HG02840 (cell line): Measurements from ENCODE around the gene CXorf65.

Experiments
- ATAC-seq: cut with Tn5 transposase; IDR thresholded peaks from one replicate; pipeline ENCODE4 v1.9.1; 2021; ENCODE audit warnings: mild to moderate bottlenecking, moderate library complexity, moderate number of reproducible peaks; ENCODE audit not compliant: unreplicated experiment, low FRiP score

The CXorf65 gene

DNA sequence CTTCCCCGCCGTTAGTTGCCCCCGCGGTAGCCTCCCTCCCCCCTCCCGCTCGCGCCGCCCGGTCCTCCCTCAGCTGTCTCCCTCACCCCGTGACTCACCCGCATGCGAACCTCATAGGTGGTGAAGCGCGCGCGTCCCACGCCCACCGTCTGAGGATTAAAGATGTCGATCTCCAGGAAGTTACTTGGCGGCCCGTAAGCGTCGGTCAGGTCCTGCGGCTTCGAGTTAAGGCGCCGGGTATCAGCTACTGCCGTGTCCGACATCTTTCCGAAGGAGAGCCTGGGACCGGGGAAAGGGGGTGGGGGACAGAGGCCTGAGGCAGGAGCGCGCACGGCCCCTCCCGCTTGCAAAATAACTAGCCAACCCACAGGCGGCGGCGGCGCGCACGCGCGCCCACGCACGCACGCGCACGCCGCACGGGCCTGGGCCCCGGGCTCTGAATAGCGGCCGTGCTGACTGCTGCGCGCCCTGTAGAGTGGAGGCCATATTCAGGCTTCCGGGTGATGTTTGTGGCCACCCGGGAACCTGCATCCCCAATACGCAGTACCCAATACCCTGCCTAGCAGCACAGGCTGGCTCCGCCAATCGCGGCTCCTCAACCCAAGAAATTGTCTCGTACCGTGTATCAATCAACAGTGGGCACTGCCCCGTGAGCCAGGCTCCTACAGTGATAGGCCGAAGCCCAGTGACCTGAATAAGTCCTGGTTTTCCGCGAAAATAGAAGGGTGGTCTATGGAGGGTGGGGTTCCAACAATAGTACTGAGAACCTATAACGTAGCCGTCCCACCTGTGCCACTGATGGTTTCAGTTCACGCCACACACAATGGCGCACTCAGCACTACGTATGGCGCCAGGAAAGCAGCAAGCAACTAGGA is 38.3 kb downstream of the CXorf65 start, which contains the start of gene SNX12:
TSS of gene SNX12 (minus strand) at position 291 of the 875 bp plus-strand sequence. CDS start at position 263, 28 bp downstream.
- peak; percentile 91 for ATAC-seq

DNA sequence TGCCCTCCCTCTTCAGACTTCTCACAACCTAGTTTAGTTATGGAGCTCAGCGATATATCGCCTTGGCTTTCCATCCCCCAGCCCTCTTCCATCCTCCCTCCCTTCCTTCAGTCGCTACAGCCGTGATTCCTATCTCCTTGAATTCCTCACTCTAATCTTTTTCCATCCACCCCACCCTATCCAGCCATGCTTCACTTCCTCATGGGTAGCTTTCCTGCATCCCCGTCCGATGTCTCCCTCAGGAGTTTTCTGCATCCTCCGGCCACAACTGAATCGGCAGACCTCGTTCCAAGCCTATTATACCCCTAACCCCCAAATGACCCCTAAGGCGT is 38.9 kb downstream of the CXorf65 start:
- no peak for ATAC-seq

DNA sequence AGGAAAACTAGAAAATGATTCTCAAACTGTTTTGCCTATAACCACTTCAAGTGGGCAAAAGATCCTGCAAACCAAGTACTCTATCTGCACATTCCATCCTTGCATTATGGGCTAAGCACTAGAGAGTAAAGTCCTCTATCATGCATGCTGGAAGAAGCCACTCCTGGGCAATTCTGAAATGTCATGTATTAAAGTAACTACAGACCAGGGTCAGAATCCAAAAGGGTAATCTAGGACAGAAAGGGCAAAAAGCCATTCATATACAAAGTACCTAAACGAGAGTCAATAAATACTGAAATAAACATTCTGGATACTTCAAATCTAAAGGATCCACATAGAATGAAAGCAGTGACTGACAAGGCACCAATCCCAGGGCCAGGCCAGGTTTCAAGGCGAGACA is 39.5 kb downstream of the CXorf65 start:
- no peak for ATAC-seq

GRCh38 chrX:71060127-71060526 is 46.4 kb downstream of the CXorf65 start:
- no peak for ATAC-seq

GRCh38 chrX:71057848-71058530 is 48.6 kb downstream of the CXorf65 start:
- ATAC-seq = no peak

DNA sequence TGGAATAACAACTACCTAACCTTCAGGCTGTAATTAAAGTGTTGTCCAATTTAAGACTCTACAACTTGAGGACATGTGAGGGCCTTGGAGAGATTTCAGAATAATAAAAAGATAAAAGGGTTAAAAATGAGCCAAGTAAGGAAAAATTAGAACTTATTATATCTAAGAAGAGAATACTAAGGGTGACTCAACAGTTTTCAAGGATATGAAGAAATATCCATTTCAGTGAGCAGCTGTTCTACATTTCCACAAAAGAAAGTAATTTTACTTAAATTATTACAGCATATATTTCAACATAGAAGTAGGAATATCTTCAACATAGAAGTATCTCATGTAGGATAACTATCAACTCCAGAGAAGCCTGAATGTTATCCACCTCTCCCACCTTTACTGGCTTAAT is 49.7 kb downstream of the CXorf65 start:
- ATAC-seq = no peak
